A549 (cell line): ENCODE data around the gene PTPRD. TPM values are rescaled to one million over a fixed set of nuclear protein-coding genes. Genes with fewer than 3 reads are reported as not detected.

Experiments
- ATAC-seq, 2 experiments: fragments of 200-7000 bp in 1 of 2; fragments of >200 bp in 1 of 2; cut with Nextera tagmentation in 1 of 2; cut with Tn5 transposase in 1 of 2; 3 replicates each; pipeline versions ENCODE4 v1.8.0 to v1.9.1; 2018 to 2020; ENCODE audit warnings: mild to moderate bottlenecking in 1 of 2, moderate library complexity in 1 of 2
- CTCF ChIA-PET: fragments of 300-600 bp; sonication (Branson Sonifier 250); formaldehyde crosslinking; extraction: SDS; loops from one replicate; lab custom pipeline; 2021; ENCODE audit warnings: antibody characterized with exemption, inconsistent platforms; lab: Yijun Ruan, JAX
- POLR2A ChIA-PET: fragments of 350-600 bp; formaldehyde crosslinking; extraction: SDS; loops from one replicate; lab custom pipeline; 2021; ENCODE audit warnings: antibody characterized with exemption, inconsistent platforms; lab: Yijun Ruan, JAX
- DNase-seq, 2 experiments: peaks; one replicate each; pipeline versions ENCODE4 v3.0.0 to v3.0.0-alpha.2; 2011 to 2016; ENCODE audit warnings: low read depth in 1 of 2, low spot score in 1 of 2
- FAIRE-seq: peaks from 2 replicates; lab custom pipeline; 2011; peaks lifted over from hg19 to GRCh38; lab: Jason Lieb, UNC
- H3K27ac ChIP-seq, 2 experiments: fragments of >200 bp; sonication (Bioruptor Twin); formaldehyde crosslinking; 3 replicates each; pipeline ENCODE4 v1.5.1; 2016 to 2017
- H3K4me1 ChIP-seq: fragments of >200 bp; sonication (Bioruptor Twin); formaldehyde crosslinking; 3 replicates; pipeline ENCODE4 v1.6.1; 2016
- H3K4me2 ChIP-seq: fragments of >200 bp; sonication (Bioruptor Twin); formaldehyde crosslinking; 3 replicates; pipeline ENCODE4 v1.6.1; 2016
- H3K4me3 ChIP-seq: fragments of >200 bp; sonication (Bioruptor Twin); formaldehyde crosslinking; 3 replicates; pipeline ENCODE4 v1.5.1; 2016
- H3K9me3 ChIP-seq: fragments of >200 bp; sonication (Bioruptor Twin); formaldehyde crosslinking; 3 replicates; pipeline ENCODE4 v1.6.1; 2016
- BHLHE40 ChIP-seq: IDR thresholded peaks from 2 replicates; pipeline ENCODE4 v1.6.1; 2012; ENCODE audit warnings: low read depth, low read length, inconsistent platforms
- CBX2 ChIP-seq: fragments of 200-600 bp; sonication (generic); IDR thresholded peaks from 2 replicates; pipeline ENCODE4 v1.6.1; 2016; ENCODE audit warnings: low read depth, mild to moderate bottlenecking, borderline replicate concordance
- CEBPB ChIP-seq, 2 experiments: fragments of >200 bp in 1 of 2; sonication (Bioruptor Twin) in 1 of 2; formaldehyde crosslinking in 1 of 2; IDR thresholded peaks; 2 replicates each; pipeline ENCODE4 v1.6.1; 2012 to 2016
- CHD2 ChIP-seq: fragments of 150-350 bp; IDR thresholded peaks from 2 replicates; pipeline ENCODE4 v1.6.1; 2014; ENCODE audit warnings: low read length; ENCODE audit not compliant: partially characterized antibody
- EHMT2 ChIP-seq: fragments of 200-600 bp; sonication (generic); IDR thresholded peaks from 2 replicates; pipeline ENCODE4 v1.6.1; 2016; ENCODE audit warnings: antibody characterized with exemption, low read depth, mild to moderate bottlenecking, moderate library complexity
- FOXS1 ChIP-seq: fragments of 250-450 bp; sonication (Bioruptor Pico); IDR thresholded peaks from 2 replicates; pipeline ENCODE4 v1.5.0; 2020; ENCODE audit warnings: mild to moderate bottlenecking, moderate library complexity
- HDAC2 ChIP-seq: fragments of 200-600 bp; sonication (generic); IDR thresholded peaks from 2 replicates; pipeline ENCODE4 v1.6.1; 2016
- HOXB13 ChIP-seq: fragments of 250-450 bp; sonication (Bioruptor Pico); IDR thresholded peaks from 2 replicates; pipeline ENCODE4 v1.5.0; 2020; ENCODE audit warnings: low read depth, mild to moderate bottlenecking, moderate library complexity
- JUN ChIP-seq, 2 experiments: fragments of >200 bp; sonication (Bioruptor Twin); formaldehyde crosslinking; IDR thresholded peaks; 2 replicates in 1 of 2; 3 replicates in 1 of 2; pipeline ENCODE4 v1.6.1; 2016 to 2017
- JUNB ChIP-seq: fragments of >200 bp; sonication (Bioruptor Twin); formaldehyde crosslinking; IDR thresholded peaks from 2 replicates; pipeline ENCODE4 v1.6.1; 2016
- POLR2A ChIP-seq: IDR thresholded peaks from 2 replicates; pipeline ENCODE4 v1.6.1; 2012; ENCODE audit warnings: mild to moderate bottlenecking, low read length
- RARB ChIP-seq: fragments of 250-450 bp; sonication (Bioruptor Pico); IDR thresholded peaks from 2 replicates; pipeline ENCODE4 v1.8.0; 2021; ENCODE audit warnings: mild to moderate bottlenecking, moderate library complexity
- RNF2 ChIP-seq: fragments of 200-600 bp; sonication (generic); IDR thresholded peaks from 2 replicates; pipeline ENCODE4 v1.6.1; 2016; ENCODE audit warnings: low read depth, mild to moderate bottlenecking, antibody characterized with exemption, moderate library complexity, borderline replicate concordance
- SMC3 ChIP-seq: fragments of >200 bp; sonication (Bioruptor Twin); formaldehyde crosslinking; IDR thresholded peaks from 3 replicates; pipeline ENCODE4 v1.6.1; 2018; ENCODE audit warnings: inconsistent platforms
- SREBF2 ChIP-seq: fragments of 450-650 bp; IDR thresholded peaks from 2 replicates; pipeline ENCODE4 v1.6.1; 2014; ENCODE audit warnings: mild to moderate bottlenecking, moderate library complexity
- TP53 ChIP-seq: fragments of 250-450 bp; sonication (Bioruptor Pico); IDR thresholded peaks from 2 replicates; pipeline ENCODE4 v1.5.0; 2021; ENCODE audit warnings: mild to moderate bottlenecking, moderate library complexity
- ZSCAN20 ChIP-seq: fragments of 250-450 bp; sonication (Bioruptor Pico); IDR thresholded peaks from 2 replicates; pipeline ENCODE4 v1.8.0; 2022; ENCODE audit warnings: mild to moderate bottlenecking, moderate library complexity
- whole genome bisulfite sequencing: methylation state at CpG from one replicate; pipeline ENCODE4 v1.1.6; 2017; ENCODE audit errors: missing lambda C conversion rate; 5-methylcytosine and 5-hydroxymethylcytosine counted together
- polyA plus RNA-seq, 4 experiments: library from polyadenylated mRNA; depleted of rRNA in 3 of 4; stranded (reverse); fragments of >200 nt; fragmentation: RNase III in 1 of 4; extraction: RNeasy Plus Mini Kit Qiagen cat#74134 plus additional on column Dnase treatment in 1 of 4; gene quantifications; 2 replicates in 3 of 4; 3 replicates in 1 of 4; pipeline ENCODE4 v1.2.3, GENCODE V29; 2011 to 2017
- TF ChIP-seq, protein P1 (sequence below): fragments of 250-450 bp; sonication (Bioruptor Pico); IDR thresholded peaks from 2 replicates; pipeline ENCODE4 v1.5.0; 2020; ENCODE audit warnings: low read depth, mild to moderate bottlenecking, moderate library complexity
- TF ChIP-seq, protein P2 (sequence below): fragments of 200-600 bp; sonication (generic); IDR thresholded peaks from 2 replicates; pipeline ENCODE4 v1.6.1; 2016; ENCODE audit warnings: antibody characterized with exemption, mild to moderate bottlenecking, moderate library complexity

The PTPRD gene
- polyA plus RNA-seq, 2 of the 4 experiments (the other 2 are of a cell fraction) = 0.39 to 1.3 TPM

DNA sequence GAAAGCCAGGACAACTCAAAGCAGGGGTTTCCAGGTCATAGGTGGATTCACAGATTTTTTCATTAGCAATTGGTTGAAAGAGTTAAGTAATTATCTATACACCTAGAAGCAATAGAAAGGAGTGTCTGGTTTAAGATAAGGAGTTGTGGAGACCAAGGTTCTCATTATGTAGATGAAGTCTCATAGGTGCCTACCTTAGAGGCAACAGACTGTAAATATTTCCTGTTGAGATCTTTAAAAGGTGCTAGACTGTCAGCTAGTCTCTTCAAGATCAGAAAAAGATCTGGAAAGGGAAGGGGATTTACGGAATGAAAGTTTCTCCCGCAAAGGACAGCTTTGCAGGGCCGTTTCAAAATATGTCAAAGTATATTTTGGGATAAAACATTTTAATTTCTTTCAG is 603.4 kb downstream of the PTPRD start:
- Histone ChIP-seq H3K9me3 (no peaks in the 10 kb centered on the region), H3K4me1 (no peaks in the 10 kb centered on the region), H3K27ac (no peak overlapping the region), H3K4me2 (no peak overlapping the region), H3K4me3 (no peak overlapping the region)
- ChIA-PET POLR2A (no interaction called here), CTCF (no interaction called here)
- no peak for ATAC-seq
- TF ChIP-seq JUN (IDR thresholded peaks at IDR 0.05) = no peak
- TF ChIP-seq HDAC2 = no peak
- TF ChIP-seq ZSCAN20 (CRISPR knock-in tag) = no peak
- no peak for TF ChIP-seq RARB
- no peak for TF ChIP-seq FOXS1
- no peak for TF ChIP-seq CEBPB (IDR thresholded peaks at IDR 0.05)
- no peak for TF ChIP-seq EHMT2
- no peak for TF ChIP-seq TP53
- no peak for TF ChIP-seq HOXB13 (CRISPR knock-in tag)
- TF ChIP-seq POLR2A = no peak
- TF ChIP-seq SMC3 = no peak
- TF ChIP-seq CHD2 = no peak
- TF ChIP-seq CBX2 = no peak
- no peak for TF ChIP-seq RNF2
- TF ChIP-seq, protein P1, sequence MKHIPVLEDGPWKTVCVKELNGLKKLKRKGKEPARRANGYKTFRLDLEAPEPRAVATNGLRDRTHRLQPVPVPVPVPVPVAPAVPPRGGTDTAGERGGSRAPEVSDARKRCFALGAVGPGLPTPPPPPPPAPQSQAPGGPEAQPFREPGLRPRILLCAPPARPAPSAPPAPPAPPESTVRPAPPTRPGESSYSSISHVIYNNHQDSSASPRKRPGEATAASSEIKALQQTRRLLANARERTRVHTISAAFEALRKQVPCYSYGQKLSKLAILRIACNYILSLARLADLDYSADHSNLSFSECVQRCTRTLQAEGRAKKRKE = no peak
- 35% methylated on average over 3 of the region's 3 CpGs for WGBS
- no peak for DNase-seq
- FAIRE-seq = no peak

DNA sequence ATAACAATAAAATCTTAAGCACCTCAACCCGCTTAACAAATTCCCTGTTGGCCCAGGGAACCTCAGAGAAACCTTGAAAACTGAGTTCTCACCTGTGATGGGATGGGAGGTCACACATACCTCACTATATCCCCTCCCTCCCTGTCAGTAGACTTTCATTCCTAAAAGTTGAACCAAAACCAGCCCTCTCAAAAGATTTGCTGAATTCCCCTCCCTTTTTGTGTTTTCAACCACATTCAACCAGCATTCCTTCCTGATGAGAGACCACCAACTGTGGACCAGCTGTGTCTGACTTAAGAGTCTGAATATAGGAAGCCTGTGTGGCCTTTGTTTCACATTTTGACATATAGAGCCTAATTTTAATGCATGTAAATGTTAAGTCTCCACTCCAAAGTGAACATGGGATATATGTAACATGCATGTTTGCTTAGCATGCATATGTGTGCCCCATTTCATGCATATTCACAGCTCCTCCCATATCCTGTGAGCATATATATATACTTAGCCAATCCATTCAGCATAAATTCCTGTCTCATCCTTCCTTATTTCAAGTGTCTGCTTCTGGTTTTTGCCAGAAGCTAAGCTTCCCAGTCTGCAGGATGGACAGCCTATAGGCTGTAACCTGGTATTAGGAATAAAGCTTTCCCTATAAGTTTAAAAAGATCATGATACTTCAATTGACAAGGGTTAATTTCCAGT is 604.6 kb downstream of the PTPRD start:
- Histone ChIP-seq H3K9me3 (no peaks in the 10 kb centered on the region), H3K4me2 (no peak overlapping the region), H3K27ac (no peak overlapping the region), H3K4me1 (no peaks in the 10 kb centered on the region), H3K4me3 (no peak overlapping the region)
- ATAC-seq (no peak), FAIRE-seq (no peak), DNase-seq (no peak)
- POLR2A ChIA-PET = no interaction called here
- 0% methylated on average over 1 of the region's 1 CpG for WGBS
- CTCF ChIA-PET = interaction anchor here (0.7 to 1.3 kb wide), 2 partner anchors 9 to 124 kb away, joined by 3 to 4 read pairs; no protein-coding TSS in a partner anchor
- TF ChIP-seq, protein P2, sequence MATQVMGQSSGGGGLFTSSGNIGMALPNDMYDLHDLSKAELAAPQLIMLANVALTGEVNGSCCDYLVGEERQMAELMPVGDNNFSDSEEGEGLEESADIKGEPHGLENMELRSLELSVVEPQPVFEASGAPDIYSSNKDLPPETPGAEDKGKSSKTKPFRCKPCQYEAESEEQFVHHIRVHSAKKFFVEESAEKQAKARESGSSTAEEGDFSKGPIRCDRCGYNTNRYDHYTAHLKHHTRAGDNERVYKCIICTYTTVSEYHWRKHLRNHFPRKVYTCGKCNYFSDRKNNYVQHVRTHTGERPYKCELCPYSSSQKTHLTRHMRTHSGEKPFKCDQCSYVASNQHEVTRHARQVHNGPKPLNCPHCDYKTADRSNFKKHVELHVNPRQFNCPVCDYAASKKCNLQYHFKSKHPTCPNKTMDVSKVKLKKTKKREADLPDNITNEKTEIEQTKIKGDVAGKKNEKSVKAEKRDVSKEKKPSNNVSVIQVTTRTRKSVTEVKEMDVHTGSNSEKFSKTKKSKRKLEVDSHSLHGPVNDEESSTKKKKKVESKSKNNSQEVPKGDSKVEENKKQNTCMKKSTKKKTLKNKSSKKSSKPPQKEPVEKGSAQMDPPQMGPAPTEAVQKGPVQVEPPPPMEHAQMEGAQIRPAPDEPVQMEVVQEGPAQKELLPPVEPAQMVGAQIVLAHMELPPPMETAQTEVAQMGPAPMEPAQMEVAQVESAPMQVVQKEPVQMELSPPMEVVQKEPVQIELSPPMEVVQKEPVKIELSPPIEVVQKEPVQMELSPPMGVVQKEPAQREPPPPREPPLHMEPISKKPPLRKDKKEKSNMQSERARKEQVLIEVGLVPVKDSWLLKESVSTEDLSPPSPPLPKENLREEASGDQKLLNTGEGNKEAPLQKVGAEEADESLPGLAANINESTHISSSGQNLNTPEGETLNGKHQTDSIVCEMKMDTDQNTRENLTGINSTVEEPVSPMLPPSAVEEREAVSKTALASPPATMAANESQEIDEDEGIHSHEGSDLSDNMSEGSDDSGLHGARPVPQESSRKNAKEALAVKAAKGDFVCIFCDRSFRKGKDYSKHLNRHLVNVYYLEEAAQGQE = no peak
- no peak for TF ChIP-seq SREBF2
- TF ChIP-seq SMC3 = no peak
- TF ChIP-seq JUNB = no peak

DNA sequence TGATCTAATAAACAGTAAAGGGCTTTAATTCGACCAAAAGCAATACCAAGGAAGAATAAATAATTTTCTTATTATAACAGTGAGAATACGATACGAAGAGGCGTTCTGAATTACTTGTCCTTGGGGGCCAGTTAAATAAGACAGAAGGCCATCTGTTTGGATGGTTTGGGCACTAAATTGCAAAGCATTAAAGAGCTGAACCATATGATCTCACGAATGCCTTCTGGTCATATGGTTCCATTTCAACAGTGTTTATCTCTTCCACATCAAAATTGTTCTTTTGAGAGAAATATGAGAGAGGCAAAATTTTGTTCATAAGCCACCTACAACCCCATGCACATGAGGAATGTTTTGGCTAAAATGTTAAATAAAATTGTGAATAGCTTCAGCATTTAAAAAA is 605.4 kb downstream of the PTPRD start:
- ATAC-seq = no peak
- POLR2A ChIA-PET = no interaction called here
- H3K4me2 ChIP-seq = no peak overlapping the region
- H3K4me3 ChIP-seq = no peak overlapping the region
- no peak for FAIRE-seq
- TF ChIP-seq BHLHE40 = no peak
- TF ChIP-seq, all 56 proteins: peak for 0
- CTCF ChIA-PET = interaction anchor here (0.7 to 1.3 kb wide), 2 partner anchors 8 to 123 kb away, joined by 3 to 4 read pairs; no protein-coding TSS in a partner anchor
- Histone ChIP-seq H3K27ac (no peak overlapping the region), H3K9me3 (no peaks in the 10 kb centered on the region), H3K4me1 (no peaks in the 10 kb centered on the region)
- 4% methylated on average over 5 of the region's 5 CpGs for WGBS
- no peak for DNase-seq
